Measurements from ENCODE around the gene SMPDL3A.
A peak's percentile ranks its signal among the peaks of the same experiment; 100 is the strongest.

Gene SMPDL3A

DNA sequence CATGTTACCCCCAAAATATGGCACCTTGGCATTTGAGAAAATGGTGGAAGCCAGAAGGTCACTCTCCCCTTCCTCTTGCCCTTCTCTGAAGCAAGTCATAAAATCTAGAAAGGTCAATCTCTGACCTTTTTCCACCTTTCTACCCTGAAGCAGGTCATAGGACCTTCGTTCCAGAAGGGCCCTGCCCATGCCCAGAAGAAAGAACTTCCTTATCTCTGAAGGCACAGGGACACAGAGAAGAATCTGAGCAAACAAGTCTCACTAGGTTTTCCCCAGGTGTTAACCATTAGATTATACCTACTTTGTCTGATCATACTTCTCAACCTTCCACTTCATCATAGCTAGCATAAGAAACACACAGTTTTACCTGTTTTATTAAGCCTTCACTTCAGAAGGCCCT is 42.5 kb downstream of the SMPDL3A start:
- no peak overlapping the region for H3K4me3 ChIP-seq (ENCODE audit: low read depth, low read length)
- TF ChIP-seq, protein P1, sequence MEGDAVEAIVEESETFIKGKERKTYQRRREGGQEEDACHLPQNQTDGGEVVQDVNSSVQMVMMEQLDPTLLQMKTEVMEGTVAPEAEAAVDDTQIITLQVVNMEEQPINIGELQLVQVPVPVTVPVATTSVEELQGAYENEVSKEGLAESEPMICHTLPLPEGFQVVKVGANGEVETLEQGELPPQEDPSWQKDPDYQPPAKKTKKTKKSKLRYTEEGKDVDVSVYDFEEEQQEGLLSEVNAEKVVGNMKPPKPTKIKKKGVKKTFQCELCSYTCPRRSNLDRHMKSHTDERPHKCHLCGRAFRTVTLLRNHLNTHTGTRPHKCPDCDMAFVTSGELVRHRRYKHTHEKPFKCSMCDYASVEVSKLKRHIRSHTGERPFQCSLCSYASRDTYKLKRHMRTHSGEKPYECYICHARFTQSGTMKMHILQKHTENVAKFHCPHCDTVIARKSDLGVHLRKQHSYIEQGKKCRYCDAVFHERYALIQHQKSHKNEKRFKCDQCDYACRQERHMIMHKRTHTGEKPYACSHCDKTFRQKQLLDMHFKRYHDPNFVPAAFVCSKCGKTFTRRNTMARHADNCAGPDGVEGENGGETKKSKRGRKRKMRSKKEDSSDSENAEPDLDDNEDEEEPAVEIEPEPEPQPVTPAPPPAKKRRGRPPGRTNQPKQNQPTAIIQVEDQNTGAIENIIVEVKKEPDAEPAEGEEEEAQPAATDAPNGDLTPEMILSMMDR (conservative IDR thresholded peaks at IDR 0.05; ENCODE audit: low read depth, low read length) = no peak
- DNase-seq (ENCODE audit: low read depth) = no peak

DNA sequence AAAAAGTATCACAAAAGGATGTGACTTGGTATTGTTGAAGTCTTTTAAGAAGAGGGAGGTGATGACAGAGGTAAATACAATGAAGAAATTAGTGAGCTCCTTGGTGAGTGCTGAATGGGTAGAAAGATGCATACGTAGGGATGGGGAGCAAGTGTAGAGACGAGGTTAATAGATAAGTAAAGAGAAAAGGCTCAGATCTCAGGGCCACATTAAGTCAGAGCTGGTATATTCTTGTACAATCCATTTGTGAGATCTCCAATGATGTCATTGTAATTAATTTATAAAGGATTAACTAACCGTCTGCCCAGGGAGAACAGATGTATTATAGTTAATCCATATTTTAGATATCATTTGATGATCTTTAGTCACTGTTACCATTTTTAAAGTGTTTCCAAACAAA is 43.4 kb downstream of the SMPDL3A start:
- TF ChIP-seq, protein P1 (conservative IDR thresholded peaks at IDR 0.05; ENCODE audit: low read depth, low read length) = no peak
- H3K4me3 ChIP-seq (ENCODE audit: low read depth, low read length) = no peak overlapping the region
- DNase-seq (ENCODE audit: low read depth) = no peak

DNA sequence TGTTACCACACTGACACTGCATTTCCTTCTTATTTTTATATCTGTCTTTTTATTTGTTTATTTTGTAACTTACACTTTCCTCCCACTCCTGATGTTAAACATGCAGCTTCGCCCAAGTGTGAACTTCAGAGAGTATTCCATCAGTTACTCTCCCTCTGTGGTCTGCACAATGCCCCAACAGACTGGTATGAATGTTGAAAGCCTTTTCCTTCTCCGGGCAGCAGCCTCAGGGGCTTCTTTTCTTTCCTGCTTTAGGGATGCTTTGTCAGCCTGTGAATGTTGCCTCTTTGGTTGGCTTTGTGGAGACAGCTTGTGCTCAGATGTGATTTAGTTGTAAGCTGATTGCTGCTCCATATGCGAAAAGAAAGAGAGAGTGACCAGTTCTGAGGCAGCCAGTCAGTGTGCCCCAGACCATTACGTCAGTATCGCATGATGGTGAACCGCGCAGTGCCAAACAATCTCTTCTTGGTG is 44.0 kb downstream of the SMPDL3A start:
- peak overlapping the region; percentile 0 for H3K4me3 ChIP-seq (ENCODE audit: low read depth, low read length)
- TF ChIP-seq, protein P1 (conservative IDR thresholded peaks at IDR 0.05; ENCODE audit: low read depth, low read length) = no peak
- DNase-seq (ENCODE audit: low read depth) = peak; percentile 21

DNA sequence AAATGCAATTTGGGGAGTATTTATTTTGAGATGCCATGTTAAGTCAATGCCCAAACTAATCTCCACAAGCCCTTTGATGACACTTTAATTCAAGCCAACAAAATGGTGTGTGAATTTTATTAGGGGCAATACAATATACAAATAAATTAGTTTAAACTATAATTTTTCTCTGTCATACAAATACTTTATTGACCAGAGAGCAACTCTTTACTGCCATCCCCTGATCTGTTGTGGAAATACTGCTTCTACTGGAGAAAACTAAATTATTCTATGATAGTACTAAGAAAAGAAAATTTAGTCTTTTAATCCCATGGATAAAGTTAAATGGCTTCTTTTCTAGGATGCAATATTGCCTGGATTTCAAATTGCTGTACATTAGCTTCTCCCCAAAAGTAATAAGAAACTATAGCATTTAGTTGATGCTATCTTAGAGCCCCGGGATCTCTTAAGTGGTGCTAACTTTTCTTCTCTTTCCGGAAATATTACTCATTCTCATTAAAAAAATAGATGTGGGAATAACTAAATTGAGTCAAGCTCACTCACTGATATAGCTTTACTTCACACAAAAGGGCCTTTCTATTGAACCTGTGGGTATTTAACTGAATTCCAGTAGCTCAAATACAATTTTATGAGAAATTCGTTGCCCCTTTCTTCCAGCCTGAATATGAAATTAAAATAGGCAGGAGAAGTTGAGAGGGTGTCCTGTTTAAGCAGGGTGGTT is 49.2 kb downstream of the SMPDL3A start:
- TF ChIP-seq, protein P1 (conservative IDR thresholded peaks at IDR 0.05; ENCODE audit: low read depth, low read length) = peak; percentile 71
- no peak overlapping the region for H3K4me3 ChIP-seq (ENCODE audit: low read depth, low read length)
- peak; percentile 63 for DNase-seq (ENCODE audit: low read depth)

DNA sequence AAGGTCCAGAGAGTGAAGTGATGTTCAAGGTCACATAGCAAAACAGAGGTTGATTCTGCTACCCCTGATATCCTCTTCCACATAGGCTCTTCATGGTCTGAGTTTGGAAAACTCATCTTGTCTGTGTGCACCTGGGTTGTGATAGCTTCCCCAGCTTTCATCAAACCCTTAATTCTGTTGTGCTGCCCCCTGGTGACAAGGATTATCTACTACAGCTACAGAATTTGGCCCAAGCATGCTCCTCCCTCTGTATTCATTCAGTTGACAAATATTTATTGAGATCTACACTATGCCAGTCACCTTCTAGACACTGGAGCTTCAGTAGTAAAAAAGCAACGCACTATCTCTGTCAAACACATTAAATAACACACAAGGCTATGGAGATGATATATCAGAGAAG is 50.4 kb downstream of the SMPDL3A start:
- H3K4me3 ChIP-seq (ENCODE audit: low read depth, low read length) = no peak overlapping the region
- TF ChIP-seq, protein P1 (conservative IDR thresholded peaks at IDR 0.05; ENCODE audit: low read depth, low read length) = peak; percentile 76
- peak; percentile 76 for DNase-seq (ENCODE audit: low read depth)

DNA sequence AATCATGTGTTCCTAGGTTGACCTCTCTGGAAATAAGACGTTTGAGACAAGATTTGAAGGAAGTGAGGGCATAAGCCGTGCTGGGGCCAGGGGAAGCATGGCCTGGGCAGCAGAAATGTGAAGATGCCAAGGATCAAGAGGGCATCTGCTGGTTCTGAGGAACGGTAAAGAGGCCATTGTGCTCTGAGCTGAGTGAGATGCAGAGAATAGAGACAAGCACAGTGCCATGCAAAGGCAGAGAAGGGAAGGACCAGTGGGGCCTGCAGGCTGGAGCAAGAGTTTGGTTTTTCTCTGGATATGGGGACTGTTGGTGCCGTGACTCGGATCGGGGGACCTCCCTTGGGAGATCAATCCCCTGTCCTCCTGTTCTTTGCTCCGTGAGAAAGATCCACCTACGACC is 50.8 kb downstream of the SMPDL3A start:
- DNase-seq (ENCODE audit: low read depth) = no peak
- TF ChIP-seq, protein P1 (conservative IDR thresholded peaks at IDR 0.05; ENCODE audit: low read depth, low read length) = no peak

DNA sequence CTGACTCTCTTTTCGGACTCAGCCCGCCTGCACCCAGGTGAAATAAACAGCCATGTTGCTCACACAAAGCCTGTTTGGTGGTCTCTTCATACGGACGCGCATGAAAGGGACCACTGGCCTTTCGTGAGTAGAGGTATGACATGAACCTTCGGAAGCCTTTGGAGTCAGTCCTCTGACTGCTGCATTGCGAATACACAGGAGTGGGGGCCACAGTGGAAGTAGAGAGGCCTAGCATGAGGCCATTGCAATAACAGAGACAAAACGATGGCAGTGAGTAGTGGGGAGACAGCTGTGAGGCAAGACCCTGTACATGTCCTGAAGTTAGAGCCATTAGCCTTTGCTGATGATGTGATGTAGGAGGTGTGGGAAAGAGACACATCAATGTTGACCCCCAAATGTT is 56.4 kb downstream of the SMPDL3A start:
- H3K4me3 ChIP-seq (ENCODE audit: low read depth, low read length) = no peak overlapping the region
- no peak for DNase-seq (ENCODE audit: low read depth)
- TF ChIP-seq, protein P1 (conservative IDR thresholded peaks at IDR 0.05; ENCODE audit: low read depth, low read length) = no peak

More for the DNA sequence above, 50.8 kb downstream of the SMPDL3A start:
- no peak overlapping the region for H3K4me3 ChIP-seq (ENCODE audit: low read depth, low read length)

All from choroid plexus epithelial cell (primary cell).